Measurements from ENCODE around the gene POLR1C.

DNA sequence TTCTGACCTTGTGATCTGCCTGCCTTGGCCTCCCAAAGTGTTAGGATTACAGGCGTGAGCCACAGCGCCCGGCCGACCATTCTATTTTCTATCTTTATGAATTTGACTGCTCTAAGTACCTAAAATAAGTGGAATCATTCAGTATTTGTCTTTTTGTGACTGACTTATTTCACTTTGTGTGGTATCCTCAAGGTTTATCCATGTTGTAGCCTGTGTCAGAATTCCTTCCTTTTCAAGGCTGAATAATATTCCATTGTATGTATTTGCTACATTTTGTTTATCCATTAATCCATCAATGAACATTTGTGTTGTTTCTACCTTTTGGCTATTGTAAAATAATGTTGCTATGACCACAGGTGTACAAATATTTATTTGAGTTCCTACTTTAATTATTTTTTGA, 44.4 kb upstream of the POLR1C start:
- TF ChIP-seq, protein P1, sequence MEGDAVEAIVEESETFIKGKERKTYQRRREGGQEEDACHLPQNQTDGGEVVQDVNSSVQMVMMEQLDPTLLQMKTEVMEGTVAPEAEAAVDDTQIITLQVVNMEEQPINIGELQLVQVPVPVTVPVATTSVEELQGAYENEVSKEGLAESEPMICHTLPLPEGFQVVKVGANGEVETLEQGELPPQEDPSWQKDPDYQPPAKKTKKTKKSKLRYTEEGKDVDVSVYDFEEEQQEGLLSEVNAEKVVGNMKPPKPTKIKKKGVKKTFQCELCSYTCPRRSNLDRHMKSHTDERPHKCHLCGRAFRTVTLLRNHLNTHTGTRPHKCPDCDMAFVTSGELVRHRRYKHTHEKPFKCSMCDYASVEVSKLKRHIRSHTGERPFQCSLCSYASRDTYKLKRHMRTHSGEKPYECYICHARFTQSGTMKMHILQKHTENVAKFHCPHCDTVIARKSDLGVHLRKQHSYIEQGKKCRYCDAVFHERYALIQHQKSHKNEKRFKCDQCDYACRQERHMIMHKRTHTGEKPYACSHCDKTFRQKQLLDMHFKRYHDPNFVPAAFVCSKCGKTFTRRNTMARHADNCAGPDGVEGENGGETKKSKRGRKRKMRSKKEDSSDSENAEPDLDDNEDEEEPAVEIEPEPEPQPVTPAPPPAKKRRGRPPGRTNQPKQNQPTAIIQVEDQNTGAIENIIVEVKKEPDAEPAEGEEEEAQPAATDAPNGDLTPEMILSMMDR (IDR thresholded peaks at IDR 0.05; ENCODE audit: borderline replicate concordance, extremely low read depth, low read length, poor library complexity, severe bottlenecking), result no peak
- no peak for TF ChIP-seq EZH2 (IDR thresholded peaks at IDR 0.05; ENCODE audit: borderline replicate concordance, low read depth, low read length, severe bottlenecking)
